K562 (cell line): ENCODE measurements around the gene MTIF3. TPM values are rescaled to one million over a fixed set of nuclear protein-coding genes. Genes with fewer than 3 reads are reported as not detected.

Experiments used
- BRD9 ChIP-seq: fragments of 450-650 bp; IDR thresholded peaks from 2 replicates; pipeline ENCODE4 v1.6.1; 2018; ENCODE audit warnings: low read depth; ENCODE audit not compliant: partially characterized antibody
- EWSR1 ChIP-seq: fragments of 450-650 bp; IDR thresholded peaks from 2 replicates; pipeline ENCODE4 v1.6.1; 2018; ENCODE audit warnings: borderline replicate concordance, mild to moderate bottlenecking, low read depth, moderate library complexity; ENCODE audit not compliant: partially characterized antibody
- FOSL1 ChIP-seq: fragments of 200-800 bp; sonication (Bioruptor generic); conservative IDR thresholded peaks from 2 replicates; pipeline ENCODE4 v1.6.1; 2016; ENCODE audit warnings: missing genetic modification characterization, missing compliant biosample characterization
- FOXA3 ChIP-seq, 2 experiments: fragments of 450-650 bp in 1 of 2; sonication (generic) in 1 of 2; formaldehyde crosslinking; IDR thresholded peaks in 1 of 2; conservative IDR thresholded peaks in 1 of 2; 2 replicates each; pipeline versions ENCODE4 v1.4.0 to v1.8.0; 2020 to 2022; ENCODE audit warnings: mild to moderate bottlenecking in 2 of 2, missing genetic modification reagents in 1 of 2
- ZNF3 ChIP-seq: fragments of 250-450 bp; sonication (Bioruptor Pico); IDR thresholded peaks from 2 replicates; pipeline ENCODE4 v1.5.0; 2021; ENCODE audit warnings: mild to moderate bottlenecking, moderate library complexity
- polyA plus RNA-seq, 8 experiments: library from polyadenylated mRNA; depleted of rRNA in 4 of 8; stranded (reverse) in 5 of 8; unstranded in 3 of 8; fragments of >200 nt; fragmentation: Nextera tagmentation in 2 of 8; fragmentation: Illumina TruSeq in 1 of 8; extraction: Ambion mirVana in 2 of 8; extraction: Trizol in 1 of 8; gene quantifications; 2 replicates each; pipeline versions ENCODE4 v1.2.1 to v1.2.3, GENCODE V29; 2011 to 2014; ENCODE audit warnings: inconsistent platforms in 1 of 8, missing spikeins in 1 of 8
- total RNA-seq, 7 experiments: library from RNA; depleted of rRNA in 6 of 7; stranded (reverse); fragments of >200 nt in 6 of 7; fragmentation: Illumina TruSeq in 2 of 7; extraction: Trizol in 2 of 7; gene quantifications; 2 replicates each; pipeline versions ENCODE4 v1.2.1 to v1.2.3, GENCODE V29; 2011 to 2021; ENCODE audit warnings: low replicate concordance in 1 of 7
- TF ChIP-seq, protein P1 (sequence below): fragments of 250-450 bp; sonication (Bioruptor Pico); IDR thresholded peaks from 2 replicates; pipeline ENCODE4 v1.5.0; 2021
- TF ChIP-seq, protein P2 (sequence below), 2 experiments: fragments of 450-650 bp; IDR thresholded peaks; 2 replicates each; pipeline ENCODE4 v1.6.1; 2016; ENCODE audit warnings: mild to moderate bottlenecking in 2 of 2, borderline replicate concordance in 1 of 2, low read depth in 1 of 2, moderate library complexity in 1 of 2

The MTIF3 gene
- total and polyA plus RNA-seq, 9 of the 15 experiments (the other 6 are each of a cell fraction or from before 2014, with no cell fraction given): 23.5 to 73.6 (median 45.2) TPM

DNA sequence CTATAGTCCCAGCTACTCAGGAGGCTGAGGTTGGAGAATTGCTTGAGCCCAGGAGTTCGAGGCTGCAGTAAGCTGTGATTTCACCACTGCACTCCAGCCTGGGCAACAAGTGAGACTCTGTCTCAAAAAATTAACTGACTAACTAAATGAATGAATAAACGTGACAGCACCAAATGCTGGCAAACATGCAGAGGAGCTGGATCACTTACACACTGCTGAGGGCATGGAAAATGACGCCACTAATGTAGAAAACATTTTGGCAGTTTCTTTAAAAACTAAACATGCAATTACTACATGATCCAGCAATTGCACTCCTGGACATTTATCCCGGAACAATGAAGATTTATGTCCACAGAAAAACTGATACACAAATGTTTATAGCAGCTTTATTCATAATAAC lies 57.3 kb downstream of the MTIF3 start (continued):
- TF ChIP-seq ZNF3 (no peak), FOSL1 (no peak), FOXA3 (CRISPR knock-in tag; conservative IDR thresholded peaks at IDR 0.05 in 1 of 2, IDR thresholded peaks at IDR 0.05 in 1 of 2) (no peak), BRD9 (no peak), EWSR1 (no peak)
- TF ChIP-seq, protein P1, sequence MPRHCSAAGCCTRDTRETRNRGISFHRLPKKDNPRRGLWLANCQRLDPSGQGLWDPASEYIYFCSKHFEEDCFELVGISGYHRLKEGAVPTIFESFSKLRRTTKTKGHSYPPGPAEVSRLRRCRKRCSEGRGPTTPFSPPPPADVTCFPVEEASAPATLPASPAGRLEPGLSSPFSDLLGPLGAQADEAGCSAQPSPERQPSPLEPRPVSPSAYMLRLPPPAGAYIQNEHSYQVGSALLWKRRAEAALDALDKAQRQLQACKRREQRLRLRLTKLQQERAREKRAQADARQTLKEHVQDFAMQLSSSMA (CRISPR knock-in tag): no peak
- TF ChIP-seq, protein P2, sequence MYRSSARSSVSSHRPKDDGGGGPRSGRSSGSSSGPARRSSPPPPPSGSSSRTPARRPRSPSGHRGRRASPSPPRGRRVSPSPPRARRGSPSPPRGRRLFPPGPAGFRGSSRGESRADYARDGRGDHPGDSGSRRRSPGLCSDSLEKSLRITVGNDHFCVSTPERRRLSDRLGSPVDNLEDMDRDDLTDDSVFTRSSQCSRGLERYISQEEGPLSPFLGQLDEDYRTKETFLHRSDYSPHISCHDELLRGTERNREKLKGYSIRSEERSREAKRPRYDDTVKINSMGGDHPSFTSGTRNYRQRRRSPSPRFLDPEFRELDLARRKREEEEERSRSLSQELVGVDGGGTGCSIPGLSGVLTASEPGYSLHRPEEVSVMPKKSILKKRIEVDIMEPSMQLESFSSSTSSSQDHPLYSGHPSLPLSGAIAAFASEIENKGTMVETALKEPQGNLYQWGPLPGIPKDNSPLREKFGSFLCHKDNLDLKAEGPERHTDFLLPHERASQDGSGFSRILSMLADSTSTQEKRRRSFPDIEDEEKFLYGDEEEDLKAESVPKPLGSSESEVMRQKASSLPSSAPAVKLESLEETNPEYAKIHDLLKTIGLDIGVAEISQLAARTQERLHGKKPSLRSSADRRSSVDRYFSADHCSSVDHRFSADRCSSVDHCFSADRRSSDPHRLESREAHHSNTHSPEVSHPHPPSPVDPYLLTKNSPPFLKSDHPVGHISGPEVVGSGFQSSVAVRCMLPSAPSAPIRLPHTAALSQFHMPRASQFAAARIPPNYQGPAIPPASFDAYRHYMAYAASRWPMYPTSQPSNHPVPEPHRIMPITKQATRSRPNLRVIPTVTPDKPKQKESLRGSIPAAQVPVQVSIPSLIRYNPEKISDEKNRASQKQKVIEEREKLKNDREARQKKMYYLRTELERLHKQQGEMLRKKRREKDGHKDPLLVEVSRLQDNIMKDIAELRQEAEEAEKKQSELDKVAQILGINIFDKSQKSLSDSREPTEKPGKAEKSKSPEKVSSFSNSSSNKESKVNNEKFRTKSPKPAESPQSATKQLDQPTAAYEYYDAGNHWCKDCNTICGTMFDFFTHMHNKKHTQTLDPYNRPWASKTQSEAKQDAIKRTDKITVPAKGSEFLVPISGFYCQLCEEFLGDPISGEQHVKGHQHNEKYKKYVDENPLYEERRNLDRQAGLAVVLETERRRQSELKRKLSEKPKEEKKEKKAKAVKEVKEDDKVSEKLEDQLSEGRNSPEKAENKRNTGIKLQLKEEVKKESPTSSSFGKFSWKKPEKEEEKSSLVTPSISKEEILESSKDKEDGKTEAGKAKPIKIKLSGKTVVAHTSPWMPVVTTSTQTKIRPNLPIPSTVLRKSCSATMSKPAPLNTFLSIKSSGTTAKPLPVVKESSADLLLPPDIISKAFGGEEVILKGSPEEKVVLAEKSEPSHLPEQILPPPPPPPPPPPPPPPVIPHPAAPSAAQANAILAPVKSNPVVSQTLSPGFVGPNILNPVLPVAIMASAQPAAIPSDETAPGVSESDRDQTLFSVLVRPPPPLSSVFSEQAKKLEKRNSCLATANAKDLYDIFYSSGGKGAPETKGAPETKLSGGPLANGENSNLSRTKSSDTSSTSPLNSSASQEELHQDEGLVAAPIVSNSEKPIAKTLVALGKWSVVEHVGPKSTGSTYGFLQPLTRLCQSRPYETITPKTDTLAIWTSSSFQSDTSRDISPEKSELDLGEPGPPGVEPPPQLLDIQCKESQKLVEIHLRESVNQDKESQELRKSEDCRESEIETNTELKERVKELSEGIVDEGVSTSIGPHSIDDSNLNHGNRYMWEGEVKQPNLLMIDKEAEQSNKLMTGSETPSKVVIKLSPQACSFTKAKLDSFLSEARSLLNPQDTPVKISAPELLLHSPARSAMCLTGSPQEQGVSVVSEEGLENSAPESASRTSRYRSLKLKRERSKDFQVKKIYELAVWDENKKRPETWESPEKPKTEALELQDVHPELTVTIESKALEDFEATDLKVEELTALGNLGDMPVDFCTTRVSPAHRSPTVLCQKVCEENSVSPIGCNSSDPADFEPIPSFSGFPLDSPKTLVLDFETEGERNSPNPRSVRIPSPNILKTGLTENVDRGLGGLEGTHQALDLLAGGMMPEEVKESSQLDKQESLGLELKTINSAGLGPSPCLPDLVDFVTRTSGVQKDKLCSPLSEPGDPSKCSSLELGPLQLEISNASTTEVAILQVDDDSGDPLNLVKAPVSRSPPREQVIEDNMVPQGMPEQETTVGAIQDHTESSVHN (IDR thresholded peaks at IDR 0.05; ENCODE audit: borderline replicate concordance in 1 of 2, low read depth in 1 of 2): no peak
- TF ChIP-seq, all 486 proteins: peak for 0
